Caco-2 (cell line): ENCODE measurements around the gene SLC41A2. TPM values are rescaled to one million over a fixed set of nuclear protein-coding genes. Genes with fewer than 3 reads are reported as not detected.

ENCODE experiments used
- BruUV-seq: library from RNA; stranded (reverse); fragments of 400-500 nt; replicated peaks from 2 replicates; lab custom pipeline; 2021; lab: Mats Ljungman, UMichigan
- CTCF ChIA-PET: fragments of 300-600 bp; sonication (Branson Sonifier 250); formaldehyde crosslinking; loops from one replicate; lab custom pipeline; 2022; ENCODE audit warnings: antibody characterized with exemption; lab: Charles Lee
- POLR2A ChIA-PET: fragments of 300-600 bp; sonication (Branson Sonifier 250); formaldehyde crosslinking; loops from one replicate; lab custom pipeline; 2022; ENCODE audit warnings: antibody characterized with exemption; lab: Charles Lee
- DNase-seq, 2 experiments: peaks; one replicate each; pipeline versions ENCODE4 v3.0.0 to v3.0.0-alpha.2; 2020 to 2022
- H3K27me3 ChIP-seq: replicated peaks from 2 replicates; pipeline ENCODE4 v1.6.0; 2011; ENCODE audit warnings: low read length; ENCODE audit not compliant: control insufficient read depth, insufficient read depth
- H3K36me3 ChIP-seq: 2 replicates; pipeline ENCODE4 v1.5.1; 2011; ENCODE audit warnings: low read length; ENCODE audit not compliant: control insufficient read depth, insufficient read depth
- H3K4me1 ChIP-seq: fragments of 250-450 bp; sonication (Bioruptor Pico); 2 replicates; pipeline ENCODE4 v1.5.1; 2020; ENCODE audit warnings: mild to moderate bottlenecking
- H3K4me3 ChIP-seq: 2 replicates; pipeline ENCODE4 v1.5.1; 2011; ENCODE audit warnings: low read depth, mild to moderate bottlenecking, control low read depth, low read length
- H3K9me3 ChIP-seq: fragments of 250-450 bp; sonication (Bioruptor Pico); 2 replicates; pipeline ENCODE4 v1.5.1; 2020; ENCODE audit warnings: mild to moderate bottlenecking, moderate library complexity
- H3K27ac Mint-ChIP-seq: one replicate; pipeline ENCODE4 v1.8.0; 2022; ENCODE audit warnings: mixed read lengths; ENCODE audit not compliant: unreplicated experiment
- H3K27me3 Mint-ChIP-seq: one replicate; pipeline ENCODE4 v1.8.0; 2022; ENCODE audit warnings: mixed read lengths; ENCODE audit not compliant: insufficient read depth, unreplicated experiment
- H3K36me3 Mint-ChIP-seq: one replicate; pipeline ENCODE4 v1.8.0; 2022; ENCODE audit warnings: mild to moderate bottlenecking, mixed read lengths; ENCODE audit not compliant: insufficient read depth, unreplicated experiment
- H3K4me1 Mint-ChIP-seq: one replicate; pipeline ENCODE4 v1.8.0; 2022; ENCODE audit warnings: low read depth, mixed read lengths; ENCODE audit not compliant: unreplicated experiment
- H3K4me3 Mint-ChIP-seq: one replicate; pipeline ENCODE4 v1.8.0; 2022; ENCODE audit warnings: mild to moderate bottlenecking, moderate library complexity, mixed read lengths; ENCODE audit not compliant: unreplicated experiment
- H3K9me3 Mint-ChIP-seq: one replicate; pipeline ENCODE4 v1.8.0; 2022; ENCODE audit warnings: mixed read lengths; ENCODE audit not compliant: unreplicated experiment
- CTCF ChIP-seq, 2 experiments: fragments of 200-600 bp in 1 of 2; IDR thresholded peaks; 1 replicate in 1 of 2; 2 replicates in 1 of 2; pipeline versions ENCODE4 v1.5.1 to v1.8.0; 2011 to 2022; ENCODE audit warnings: antibody characterized with exemption in 1 of 2, control low read depth in 1 of 2, inconsistent platforms in 1 of 2, low read depth in 1 of 2, low read length in 1 of 2, mild to moderate bottlenecking in 1 of 2, moderate library complexity in 1 of 2; ENCODE audit not compliant: insufficient read depth in 1 of 2, severe bottlenecking in 1 of 2, unreplicated experiment in 1 of 2
- intact Hi-C: fragments of 100-400 bp; cut with micrococcal nuclease; formaldehyde crosslinking; loops from one replicate; pipeline ENCODE4 v1.10.0; 2022; ENCODE audit not compliant: unreplicated experiment
- total RNA-seq: library from RNA; stranded (reverse); gene quantifications from 2 replicates; pipeline ENCODE4 v1.2.3, GENCODE V29; 2022

SLC41A2 gene
- total RNA-seq, 1 experiment from 2014 or later, result 21.6 TPM

- Mint-ChIP-seq H3K27ac (no peak overlapping the region), H3K4me3 (no peak overlapping the region), H3K4me1 (no peaks in the 10 kb centered on the region), H3K36me3 (no peaks in the 10 kb centered on the region), H3K9me3 (no peaks in the 10 kb centered on the region), H3K27me3 (no peaks in the 10 kb centered on the region)
- Histone ChIP-seq H3K4me3 (no peak overlapping the region), H3K36me3 (no peaks in the 10 kb centered on the region), H3K9me3 (no peaks in the 10 kb centered on the region), H3K27me3 (no peaks in the 10 kb centered on the region), H3K4me1 (no peaks in the 10 kb centered on the region)
- intact Hi-C loops, result no loop called here
- TF ChIP-seq CTCF (IDR thresholded peaks at IDR 0.05; ENCODE audit: insufficient read depth in 1 of 2, low read depth in 1 of 2, low read length in 1 of 2, severe bottlenecking in 1 of 2, unreplicated experiment in 1 of 2), result no peak
- ChIA-PET POLR2A (no interaction called here), CTCF (no interaction called here)
- BruUV-seq, result no TSS peak
- DNase-seq, result no peak
These were observed 15.2 kb upstream of the SLC41A2 start for GRCh38 chr12:104973250-104973649.

GRCh38 chr12:104971306-104971705 lies 13.2 kb upstream of the SLC41A2 start:
- intact Hi-C loops, result no loop called here
- CTCF ChIA-PET, result no interaction called here
- DNase-seq, result no peak
- no peaks in the 10 kb centered on the region for H3K27me3 Mint-ChIP-seq
- H3K9me3 ChIP-seq, result no peaks in the 10 kb centered on the region
- POLR2A ChIA-PET, result no interaction called here
- H3K27ac Mint-ChIP-seq, result no peak overlapping the region
- H3K27me3 ChIP-seq, result no peaks in the 10 kb centered on the region
- H3K4me1 Mint-ChIP-seq, result no peaks in the 10 kb centered on the region
- no peak for TF ChIP-seq CTCF (IDR thresholded peaks at IDR 0.05; ENCODE audit: insufficient read depth in 1 of 2, low read depth in 1 of 2, low read length in 1 of 2, severe bottlenecking in 1 of 2, unreplicated experiment in 1 of 2)
- no peaks in the 10 kb centered on the region for H3K9me3 Mint-ChIP-seq
- H3K36me3 Mint-ChIP-seq, result no peaks in the 10 kb centered on the region
- no TSS peak for BruUV-seq
- H3K4me1 ChIP-seq, result no peaks in the 10 kb centered on the region
- no peak overlapping the region for H3K4me3 ChIP-seq
- H3K36me3 ChIP-seq, result no peaks in the 10 kb centered on the region
- H3K4me3 Mint-ChIP-seq, result no peak overlapping the region

- BruUV-seq, result no TSS peak
- Mint-ChIP-seq H3K9me3 (no peaks in the 10 kb centered on the region), H3K4me1 (no peaks in the 10 kb centered on the region), H3K27ac (no peak overlapping the region), H3K4me3 (no peak overlapping the region), H3K36me3 (no peaks in the 10 kb centered on the region), H3K27me3 (no peaks in the 10 kb centered on the region)
- Histone ChIP-seq H3K9me3 (no peaks in the 10 kb centered on the region), H3K27me3 (no peaks in the 10 kb centered on the region), H3K4me3 (no peak overlapping the region), H3K4me1 (no peaks in the 10 kb centered on the region), H3K36me3 (no peaks in the 10 kb centered on the region)
- POLR2A ChIA-PET, result no interaction called here
- CTCF ChIA-PET, result no interaction called here
- DNase-seq, result no peak
- TF ChIP-seq CTCF (IDR thresholded peaks at IDR 0.05; ENCODE audit: insufficient read depth in 1 of 2, low read depth in 1 of 2, low read length in 1 of 2, severe bottlenecking in 1 of 2, unreplicated experiment in 1 of 2), result no peak
- intact Hi-C loops, result no loop called here
These were observed 11.3 kb upstream of the SLC41A2 start for GRCh38 chr12:104969343-104969742.
